Measurements from ENCODE around the gene PCSK9. TPM values are rescaled to one million over a fixed set of nuclear protein-coding genes. Genes with fewer than 3 reads are reported as not detected.

Gene PCSK9
- 11.1 TPM for total RNA-seq

DNA sequence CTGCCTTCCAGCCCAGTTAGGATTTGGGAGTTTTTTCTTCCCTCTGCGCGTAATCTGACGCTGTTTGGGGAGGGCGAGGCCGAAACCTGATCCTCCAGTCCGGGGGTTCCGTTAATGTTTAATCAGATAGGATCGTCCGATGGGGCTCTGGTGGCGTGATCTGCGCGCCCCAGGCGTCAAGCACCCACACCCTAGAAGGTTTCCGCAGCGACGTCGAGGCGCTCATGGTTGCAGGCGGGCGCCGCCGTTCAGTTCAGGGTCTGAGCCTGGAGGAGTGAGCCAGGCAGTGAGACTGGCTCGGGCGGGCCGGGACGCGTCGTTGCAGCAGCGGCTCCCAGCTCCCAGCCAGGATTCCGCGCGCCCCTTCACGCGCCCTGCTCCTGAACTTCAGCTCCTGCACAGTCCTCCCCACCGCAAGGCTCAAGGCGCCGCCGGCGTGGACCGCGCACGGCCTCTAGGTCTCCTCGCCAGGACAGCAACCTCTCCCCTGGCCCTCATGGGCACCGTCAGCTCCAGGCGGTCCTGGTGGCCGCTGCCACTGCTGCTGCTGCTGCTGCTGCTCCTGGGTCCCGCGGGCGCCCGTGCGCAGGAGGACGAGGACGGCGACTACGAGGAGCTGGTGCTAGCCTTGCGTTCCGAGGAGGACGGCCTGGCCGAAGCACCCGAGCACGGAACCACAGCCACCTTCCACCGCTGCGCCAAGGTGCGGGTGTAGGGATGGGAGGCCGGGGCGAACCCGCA, at the start of gene PCSK9:
PCSK9 (plus strand) TSS at position 207 of the 741 bp plus-strand sequence; CDS start at position 497, 290 bp downstream.
- DNase-seq: peak; percentile 60

GRCh38 chr1:54989968-54990810, 49.2 kb upstream of the PCSK9 start:
- no peak for DNase-seq

GRCh38 chr1:54990916-54991315, 48.4 kb upstream of the PCSK9 start:
- no peak for DNase-seq

DNA sequence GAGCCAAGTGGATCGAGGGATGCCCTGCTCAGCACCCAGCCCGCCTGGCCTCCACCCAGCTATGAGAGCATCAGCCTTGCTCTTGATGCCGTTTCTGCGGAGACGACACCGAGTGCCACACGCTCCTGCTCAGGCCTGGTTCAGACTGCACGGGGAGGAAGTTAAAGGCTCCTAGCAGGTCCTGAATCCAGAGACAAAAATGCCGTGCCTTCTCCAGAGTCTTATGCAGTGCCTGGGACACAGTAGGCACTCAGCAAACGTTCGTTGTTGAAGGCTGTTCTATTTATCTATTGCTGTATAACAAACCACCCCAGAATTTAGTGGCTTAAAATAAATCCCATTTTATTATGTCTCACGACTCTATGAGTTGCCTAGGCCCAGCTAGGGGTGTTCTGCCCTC, 47.4 kb upstream of the PCSK9 start:
- no peak for DNase-seq

- DNase-seq: no peak
Observed at GRCh38 chr1:54993140-54993539, 46.2 kb upstream of the PCSK9 start.

GRCh38 chr1:54994355-54994990, 44.9 kb upstream of the PCSK9 start:
- no peak for DNase-seq

DNA sequence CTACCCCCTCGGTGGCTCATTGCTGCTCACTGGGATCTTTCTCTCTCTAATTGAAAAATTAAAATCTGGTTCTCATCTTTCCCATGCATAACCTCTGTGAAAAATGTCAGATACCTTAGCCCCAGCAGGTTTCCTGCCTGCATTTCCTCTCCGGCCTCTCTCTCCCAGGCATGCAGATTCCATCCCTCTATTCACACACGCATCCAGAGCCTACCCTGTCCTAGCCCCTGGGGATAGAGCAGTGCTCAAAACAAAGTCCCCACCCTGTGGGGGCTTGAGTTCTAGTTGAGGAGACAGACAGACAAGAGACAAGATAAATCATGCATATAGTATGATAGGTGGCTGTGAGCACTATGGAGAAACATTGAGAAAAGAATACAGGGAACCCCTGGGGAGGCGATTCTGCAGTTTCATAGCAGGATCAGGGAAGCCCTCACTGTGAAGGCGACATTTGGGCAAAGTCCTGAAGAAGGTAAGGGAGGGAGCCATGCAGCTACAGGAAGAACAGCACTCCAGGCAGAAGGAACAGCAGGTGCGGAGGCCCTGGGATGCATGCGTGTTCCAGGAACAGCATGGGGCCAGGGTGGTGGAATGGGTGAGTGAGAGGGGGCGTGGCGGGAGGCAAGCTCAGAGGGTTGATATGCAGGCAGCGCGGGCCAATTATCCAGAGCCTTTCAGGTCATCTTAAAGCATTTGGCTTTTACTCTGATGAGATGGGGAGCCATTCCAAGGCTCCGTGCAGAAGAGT, 44.2 kb upstream of the PCSK9 start:
- no peak for DNase-seq

GRCh38 chr1:54995835-54996234, 43.5 kb upstream of the PCSK9 start:
- DNase-seq: no peak

- DNase-seq: peak; percentile 41
Observed at GRCh38 chr1:54996359-54996868, 42.9 kb upstream of the PCSK9 start.

- DNase-seq: no peak
Observed at GRCh38 chr1:54996869-54997710, 42.3 kb upstream of the PCSK9 start.

GRCh38 chr1:54997711-54997986, 41.7 kb upstream of the PCSK9 start:
- DNase-seq: no peak

DNA sequence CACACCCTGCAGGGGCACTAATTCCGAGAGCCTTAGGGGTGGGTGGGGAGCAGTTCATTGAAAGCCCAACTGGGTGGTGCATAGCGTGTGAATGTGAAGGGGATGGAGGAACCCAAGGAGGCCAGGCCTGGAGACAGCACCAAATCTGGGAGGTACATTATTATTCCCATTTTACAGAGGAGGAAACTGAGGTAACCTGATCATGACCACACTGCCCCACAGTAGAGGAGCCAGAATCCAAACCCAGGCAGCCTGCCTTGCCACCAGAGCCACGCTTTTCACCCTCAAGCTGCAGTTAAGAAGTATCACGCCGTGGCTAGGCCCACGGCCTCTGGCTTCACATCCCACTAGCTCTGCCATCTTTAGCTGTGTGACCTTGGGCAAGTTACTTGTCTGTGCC, 41.2 kb upstream of the PCSK9 start:
- no peak for DNase-seq

GRCh38 chr1:54998677-54999076, 40.7 kb upstream of the PCSK9 start, which contains the start of gene BSND:
Gene BSND, plus strand, starts transcription at chr1:54998933. Its CDS starts 254 bp downstream, at chr1:54999187.
- DNase-seq: no peak

- DNase-seq: no peak
Observed at GRCh38 chr1:55000110-55001085, 39.0 kb upstream of the PCSK9 start.

DNA sequence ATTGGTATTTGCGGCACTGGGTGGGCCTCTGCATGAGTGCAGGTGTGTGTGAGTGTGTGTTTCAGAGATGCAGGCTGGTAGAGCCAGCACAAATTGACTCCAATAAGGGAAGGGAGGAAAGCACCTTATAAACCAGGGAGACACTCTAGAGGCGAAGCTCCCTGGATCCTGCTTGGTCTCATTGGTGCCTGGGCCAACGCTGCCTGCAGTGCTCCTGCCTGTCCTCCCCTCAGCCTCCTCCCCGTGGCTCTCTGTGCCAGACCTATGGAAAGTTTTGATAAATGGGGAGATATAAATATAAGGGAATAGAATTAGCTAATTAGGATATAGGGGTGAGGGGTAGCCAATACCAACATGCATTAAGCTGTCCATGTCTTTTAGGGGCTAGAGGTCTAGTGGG, 38.0 kb upstream of the PCSK9 start:
- no peak for DNase-seq

GRCh38 chr1:55002686-55003085, 36.7 kb upstream of the PCSK9 start:
- DNase-seq: no peak

- no peak for DNase-seq
Observed at GRCh38 chr1:55005351-55006140, 33.8 kb upstream of the PCSK9 start.

DNA sequence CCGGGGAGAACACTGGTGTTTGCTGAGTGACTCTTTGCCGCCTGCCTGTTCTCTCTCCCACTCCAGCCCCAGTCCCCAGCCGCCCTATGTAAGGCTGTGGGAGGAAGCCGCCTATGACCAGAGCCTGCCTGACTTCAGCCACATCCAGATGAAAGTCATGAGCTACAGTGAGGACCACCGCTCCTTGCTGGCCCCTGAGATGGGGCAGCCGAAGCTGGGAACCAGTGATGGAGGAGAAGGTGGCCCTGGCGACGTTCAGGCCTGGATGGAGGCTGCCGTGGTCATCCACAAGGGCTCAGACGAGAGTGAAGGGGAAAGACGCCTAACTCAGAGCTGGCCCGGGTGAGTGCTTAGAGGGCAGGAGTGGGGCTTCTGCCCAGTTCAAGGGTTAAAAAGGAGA, 32.4 kb upstream of the PCSK9 start:
- DNase-seq: no peak

- DNase-seq: no peak
Observed at GRCh38 chr1:55007625-55008024, 31.7 kb upstream of the PCSK9 start.
